H1 (cell line): ENCODE measurements around the gene TMEM117. TPM values are rescaled to one million over a fixed set of nuclear protein-coding genes. Genes with fewer than 3 reads are reported as not detected.

ENCODE experiments used
- FOSL1 ChIP-seq: IDR thresholded peaks from 2 replicates; pipeline ENCODE4 v1.6.1; 2011; ENCODE audit warnings: mild to moderate bottlenecking, low read depth, low read length, moderate library complexity; ENCODE audit not compliant: insufficient read depth
- polyA plus RNA-seq, 7 experiments: library from polyadenylated mRNA; depleted of rRNA in 3 of 7; stranded (reverse) in 5 of 7; unstranded in 2 of 7; fragments of >200 nt in 5 of 7; fragments of 200-250 nt in 2 of 7; gene quantifications; 1 replicate in 5 of 7; 2 replicates in 1 of 7; 4 replicates in 1 of 7; pipeline versions ENCODE4 v1.2.1 to v1.2.3, GENCODE V29; 2011 to 2013; ENCODE audit warnings: missing spikeins in 2 of 7, mixed read lengths in 2 of 7
- total RNA-seq: library from RNA; stranded (reverse); fragmentation: NEBNext Ultra II Directional; extraction: Animal tissue kit (Norgen Biotek cat#: 25700); gene quantifications from 2 replicates; pipeline ENCODE4 v1.2.1, GENCODE V29; 2021

Gene TMEM117
- total and polyA plus RNA-seq, 2 of the 8 experiments (the other 6 are each of a cell fraction or from before 2014, with no cell fraction given), result 0.80 to 1.4 TPM

GRCh38 chr12:43891856-43892574 is 56.1 kb downstream of the TMEM117 start (continued):
- TF ChIP-seq FOSL1, result no peak
